Measurements from ENCODE around the gene GNAS-AS1. TPM values are rescaled to one million over a fixed set of nuclear protein-coding genes. Genes with fewer than 3 reads are reported as not detected.
A peak's percentile ranks its signal among the peaks of the same experiment; 100 is the strongest.

The GNAS-AS1 gene
- polyA plus RNA-seq = not detected

- Mint-ChIP-seq H3K27me3 (peaks cover 46% of the 10 kb centered on the region), H3K4me3 (peak within 1 kb of the TSS; percentile 85 to 93 (median 90)), H3K4me1 (peaks cover 8 to 13% (median 11%) of the 10 kb centered on the region in 3 donors), H3K27ac (no peak within 1 kb of the TSS), H3K9me3 (no peaks in the 10 kb centered on the region), H3K36me3 (no peaks in the 10 kb centered on the region)
Measured at GRCh38 chr20:58850693-58851174, at the start of gene GNAS-AS1. GNAS-AS1 (minus strand) TSS chr20:58850902.

GRCh38 chr20:58900397-58900796 lies 49.7 kb upstream of the GNAS-AS1 start:
- H3K27ac Mint-ChIP-seq = peak overlapping the region in 2 of 3 donors; percentile 57 to 89
- H3K27me3 Mint-ChIP-seq = no peaks in the 10 kb centered on the region
- H3K9me3 Mint-ChIP-seq = no peaks in the 10 kb centered on the region
- peaks cover 36 to 64% (median 49%) of the 10 kb centered on the region in 3 donors for H3K4me1 Mint-ChIP-seq
- peaks cover 3% of the 10 kb centered on the region for H3K36me3 Mint-ChIP-seq
- H3K4me3 Mint-ChIP-seq = peak overlapping the region in 2 of 4 donors; percentile 27 to 73

GRCh38 chr20:58899512-58899911 lies 48.8 kb upstream of the GNAS-AS1 start:
- peaks cover 3% of the 10 kb centered on the region for H3K36me3 Mint-ChIP-seq
- peak overlapping the region in 2 of 4 donors; percentile 27 to 32 for H3K4me3 Mint-ChIP-seq
- H3K9me3 Mint-ChIP-seq = no peaks in the 10 kb centered on the region
- H3K27ac Mint-ChIP-seq = peak overlapping the region; percentile 4 to 89 (median 76)
- H3K4me1 Mint-ChIP-seq = peaks cover 44 to 67% (median 58%) of the 10 kb centered on the region in 3 donors
- H3K27me3 Mint-ChIP-seq = no peaks in the 10 kb centered on the region

- peak overlapping the region in 1 of 4 donors; percentile 70 for H3K4me3 Mint-ChIP-seq
- peaks cover 3% of the 10 kb centered on the region for H3K36me3 Mint-ChIP-seq
- peak overlapping the region in 1 of 3 donors; percentile 54 for H3K27ac Mint-ChIP-seq
- H3K27me3 Mint-ChIP-seq = no peaks in the 10 kb centered on the region
- H3K4me1 Mint-ChIP-seq = peaks cover 51 to 74% (median 64%) of the 10 kb centered on the region in 3 donors
- no peaks in the 10 kb centered on the region for H3K9me3 Mint-ChIP-seq
Measured at GRCh38 chr20:58898629-58899408, 48.1 kb upstream of the GNAS-AS1 start.

- Mint-ChIP-seq H3K4me1 (peaks cover 54 to 78% (median 73%) of the 10 kb centered on the region in 3 donors), H3K27ac (peak overlapping the region in 2 of 3 donors; percentile 79 to 97), H3K27me3 (no peaks in the 10 kb centered on the region), H3K4me3 (peak overlapping the region in 1 of 4 donors; percentile 82), H3K36me3 (peaks cover 1% of the 10 kb centered on the region), H3K9me3 (no peaks in the 10 kb centered on the region)
Measured at GRCh38 chr20:58897488-58897887, 46.8 kb upstream of the GNAS-AS1 start.

GRCh38 chr20:58896820-58897219 lies 46.1 kb upstream of the GNAS-AS1 start:
- peaks cover 50 to 72% (median 68%) of the 10 kb centered on the region in 3 donors for H3K4me1 Mint-ChIP-seq
- H3K27me3 Mint-ChIP-seq = no peaks in the 10 kb centered on the region
- no peaks in the 10 kb centered on the region for H3K9me3 Mint-ChIP-seq
- H3K27ac Mint-ChIP-seq = peak overlapping the region; percentile 7 to 97 (median 59)
- H3K36me3 Mint-ChIP-seq = peaks cover 1% of the 10 kb centered on the region
- H3K4me3 Mint-ChIP-seq = peak overlapping the region in 2 of 4 donors; percentile 33 to 82

GRCh38 chr20:58895448-58896180 lies 44.9 kb upstream of the GNAS-AS1 start:
- Mint-ChIP-seq H3K27ac (peak overlapping the region; percentile 73 to 97 (median 84)), H3K36me3 (peaks cover 1% of the 10 kb centered on the region), H3K4me3 (peak overlapping the region in 2 of 4 donors; percentile 70 to 96), H3K9me3 (no peaks in the 10 kb centered on the region), H3K27me3 (no peaks in the 10 kb centered on the region), H3K4me1 (peaks cover 46 to 65% (median 61%) of the 10 kb centered on the region in 3 donors)

- Mint-ChIP-seq H3K36me3 (peaks cover 2% of the 10 kb centered on the region), H3K4me1 (peaks cover 41 to 58% (median 56%) of the 10 kb centered on the region in 3 donors), H3K27ac (peak overlapping the region; percentile 73 to 97 (median 83)), H3K9me3 (no peaks in the 10 kb centered on the region), H3K4me3 (peak overlapping the region; percentile 10 to 96 (median 60)), H3K27me3 (no peaks in the 10 kb centered on the region)
Measured at GRCh38 chr20:58894652-58895447, 44.1 kb upstream of the GNAS-AS1 start.

- H3K9me3 Mint-ChIP-seq = no peaks in the 10 kb centered on the region
- H3K4me3 Mint-ChIP-seq = peak overlapping the region; percentile 71 to 96 (median 94)
- peak overlapping the region; percentile 71 to 97 (median 78) for H3K27ac Mint-ChIP-seq
- peaks cover 2% of the 10 kb centered on the region for H3K36me3 Mint-ChIP-seq
- H3K27me3 Mint-ChIP-seq = no peaks in the 10 kb centered on the region
- H3K4me1 Mint-ChIP-seq = peaks cover 37 to 51% (median 46%) of the 10 kb centered on the region in 3 donors
Measured at GRCh38 chr20:58893355-58894120, 42.8 kb upstream of the GNAS-AS1 start.

GRCh38 chr20:58892932-58893224 lies 42.2 kb upstream of the GNAS-AS1 start:
- Mint-ChIP-seq H3K4me1 (peaks cover 36 to 50% (median 47%) of the 10 kb centered on the region in 3 donors), H3K27me3 (no peaks in the 10 kb centered on the region), H3K4me3 (peak overlapping the region; percentile 91 to 97 (median 96)), H3K36me3 (peaks cover 1% of the 10 kb centered on the region), H3K9me3 (no peaks in the 10 kb centered on the region), H3K27ac (peak overlapping the region; percentile 82 to 97 (median 94))

GRCh38 chr20:58892141-58892931 lies 41.6 kb upstream of the GNAS-AS1 start:
- no peaks in the 10 kb centered on the region for H3K27me3 Mint-ChIP-seq
- peaks cover 38 to 50% (median 49%) of the 10 kb centered on the region in 3 donors for H3K4me1 Mint-ChIP-seq
- no peaks in the 10 kb centered on the region for H3K9me3 Mint-ChIP-seq
- peak overlapping the region; percentile 91 to 97 (median 96) for H3K4me3 Mint-ChIP-seq
- peaks cover 1% of the 10 kb centered on the region for H3K36me3 Mint-ChIP-seq
- H3K27ac Mint-ChIP-seq = peak overlapping the region; percentile 82 to 97 (median 94)

GRCh38 chr20:58891718-58892140 lies 41.0 kb upstream of the GNAS-AS1 start:
- peak overlapping the region; percentile 59 to 97 (median 94) for H3K27ac Mint-ChIP-seq
- no peaks in the 10 kb centered on the region for H3K9me3 Mint-ChIP-seq
- H3K4me3 Mint-ChIP-seq = peak overlapping the region; percentile 91 to 97 (median 96)
- H3K27me3 Mint-ChIP-seq = no peaks in the 10 kb centered on the region
- H3K4me1 Mint-ChIP-seq = peaks cover 40 to 50% (median 49%) of the 10 kb centered on the region in 3 donors
- H3K36me3 Mint-ChIP-seq = peaks cover 1% of the 10 kb centered on the region

GRCh38 chr20:58891086-58891717 lies 40.5 kb upstream of the GNAS-AS1 start:
- H3K4me1 Mint-ChIP-seq = peaks cover 39 to 50% (median 46%) of the 10 kb centered on the region in 3 donors
- no peaks in the 10 kb centered on the region for H3K9me3 Mint-ChIP-seq
- H3K27me3 Mint-ChIP-seq = no peaks in the 10 kb centered on the region
- H3K4me3 Mint-ChIP-seq = peak overlapping the region; percentile 68 to 96 (median 82)
- peaks cover 1% of the 10 kb centered on the region for H3K36me3 Mint-ChIP-seq
- H3K27ac Mint-ChIP-seq = peak overlapping the region in 2 of 3 donors; percentile 86 to 94

Data from IgD-negative memory B cell (primary cell).